GM12892 (cell line): ENCODE results near the gene CRABP1. TPM values are rescaled to one million over a fixed set of nuclear protein-coding genes. Genes with fewer than 3 reads are reported as not detected.

Source experiments
- DNase-seq: peaks from one replicate; pipeline ENCODE4 v3.0.0; 2011; ENCODE audit not compliant: insufficient read length
- FAIRE-seq: peaks from 2 replicates; lab custom pipeline; 2011; peaks lifted over from hg19 to GRCh38; lab: Jason Lieb, UNC
- POLR2A ChIP-seq: IDR thresholded peaks from 2 replicates; pipeline ENCODE4 v1.6.1; 2011; ENCODE audit warnings: low read depth, low read length, control low read depth
- POLR2AphosphoS5 ChIP-seq: IDR thresholded peaks from 2 replicates; pipeline ENCODE4 v1.6.1; 2011; ENCODE audit warnings: low read depth, low read length, control low read depth
- TAF1 ChIP-seq: IDR thresholded peaks from 2 replicates; pipeline ENCODE4 v1.6.1; 2011; ENCODE audit warnings: low read depth, mild to moderate bottlenecking, control low read depth, low read length, borderline replicate concordance
- polyA plus RNA-seq: library from polyadenylated mRNA; unstranded; fragments of >200 nt; gene quantifications from one replicate; pipeline ENCODE4 v1.2.1, GENCODE V29; 2012; ENCODE audit warnings: missing spikeins, inconsistent platforms; ENCODE audit not compliant: missing spikeins

Gene CRABP1
- not detected for polyA plus RNA-seq

- DNase-seq = no peak
- no peak for FAIRE-seq
- no peak for TF ChIP-seq TAF1
- no peak for TF ChIP-seq POLR2AphosphoS5
- no peak for TF ChIP-seq POLR2A
Observed at GRCh38 chr15:78340231-78341056, at the start of gene CRABP1. Gene CRABP1 (plus strand): TSS chr15:78340353. CDS start chr15:78340429, 76 bp downstream.

- DNase-seq = no peak
- no peak for FAIRE-seq
- no peak for TF ChIP-seq POLR2AphosphoS5
- no peak for TF ChIP-seq TAF1
- no peak for TF ChIP-seq POLR2A
Observed at GRCh38 chr15:78291052-78291451, 49.1 kb upstream of the CRABP1 start.

GRCh38 chr15:78291698-78292097, 48.5 kb upstream of the CRABP1 start:
- FAIRE-seq = no peak
- no peak for DNase-seq
- no peak for TF ChIP-seq POLR2AphosphoS5
- no peak for TF ChIP-seq POLR2A
- TF ChIP-seq TAF1 = no peak

- no peak for TF ChIP-seq POLR2AphosphoS5
- TF ChIP-seq TAF1 = no peak
- no peak for TF ChIP-seq POLR2A
- FAIRE-seq (no peak), DNase-seq (no peak)
Observed at GRCh38 chr15:78292219-78292618, 47.9 kb upstream of the CRABP1 start.

GRCh38 chr15:78299101-78299930, 40.8 kb upstream of the CRABP1 start, which contains the start of gene SKIC8:
Gene SKIC8 (minus strand): TSS chr15:78299609. CDS start chr15:78295686, 3,923 bp downstream.
- TF ChIP-seq POLR2A = peak; percentile 97
- TF ChIP-seq TAF1 = peak; percentile 85; the same call in 1 of the 2 replicates
- peak; percentile 96 for TF ChIP-seq POLR2AphosphoS5
- DNase-seq (peak; percentile 90), FAIRE-seq (peak; percentile 99)

GRCh38 chr15:78301326-78301725, 38.8 kb upstream of the CRABP1 start:
- FAIRE-seq = no peak
- TF ChIP-seq POLR2AphosphoS5 (no peak), TAF1 (no peak), POLR2A (no peak)
- no peak for DNase-seq

- DNase-seq = no peak
- FAIRE-seq = no peak
- TF ChIP-seq TAF1 = no peak
- no peak for TF ChIP-seq POLR2AphosphoS5
- TF ChIP-seq POLR2A = no peak
Observed at GRCh38 chr15:78301828-78302227, 38.3 kb upstream of the CRABP1 start.

- no peak for TF ChIP-seq POLR2AphosphoS5
- TF ChIP-seq POLR2A = no peak
- TF ChIP-seq TAF1 = no peak
- DNase-seq (no peak), FAIRE-seq (no peak)
Observed at GRCh38 chr15:78302579-78303312, 37.4 kb upstream of the CRABP1 start.

- FAIRE-seq = no peak
- DNase-seq = no peak
- TF ChIP-seq TAF1 = no peak
- no peak for TF ChIP-seq POLR2AphosphoS5
- no peak for TF ChIP-seq POLR2A
Observed at GRCh38 chr15:78304216-78305066, 35.7 kb upstream of the CRABP1 start.

GRCh38 chr15:78306176-78306774, 33.9 kb upstream of the CRABP1 start:
- DNase-seq = no peak
- FAIRE-seq = no peak
- TF ChIP-seq POLR2A (no peak), TAF1 (no peak), POLR2AphosphoS5 (no peak)
